ENCODE results near the gene B4GALT5.
A peak's percentile ranks its signal among the peaks of the same experiment; 100 is the strongest.
"Not testable (repeated sequence)": the region's sequence is repeated elsewhere in the genome, so short reads cannot be mapped to it uniquely, and the experiment has no call there.

B4GALT5 gene

DNA sequence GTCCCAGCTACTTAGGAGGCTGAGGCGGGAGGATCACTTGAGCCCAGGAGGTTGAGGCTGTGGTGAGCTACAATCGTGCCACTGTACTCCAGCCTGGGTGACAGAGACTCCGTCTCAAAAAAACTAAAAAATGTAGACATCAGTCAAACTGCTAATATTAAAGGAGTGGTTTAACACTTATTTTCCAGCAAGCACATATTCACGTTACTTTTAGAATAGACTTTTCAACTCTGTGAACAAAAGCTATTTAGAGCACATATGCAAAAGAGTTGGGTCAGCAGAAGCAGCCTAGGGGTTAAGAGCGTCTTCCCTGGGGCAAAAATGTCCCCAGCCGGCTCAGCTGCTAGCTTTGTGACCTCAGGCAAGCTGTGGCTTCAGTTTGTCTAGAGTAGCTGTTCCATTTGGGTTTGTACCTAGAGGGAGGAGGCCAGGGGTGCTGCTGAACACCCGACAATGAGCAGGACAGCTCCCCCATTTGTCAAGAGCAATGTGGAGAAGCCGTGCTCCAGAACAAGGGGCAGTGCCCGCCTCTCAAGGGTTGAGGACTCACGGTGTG lies 83.2 kb downstream of the B4GALT5 start:
- no peak for FAIRE-seq
- no peak for DNase-seq (ENCODE audit: low spot score)

DNA sequence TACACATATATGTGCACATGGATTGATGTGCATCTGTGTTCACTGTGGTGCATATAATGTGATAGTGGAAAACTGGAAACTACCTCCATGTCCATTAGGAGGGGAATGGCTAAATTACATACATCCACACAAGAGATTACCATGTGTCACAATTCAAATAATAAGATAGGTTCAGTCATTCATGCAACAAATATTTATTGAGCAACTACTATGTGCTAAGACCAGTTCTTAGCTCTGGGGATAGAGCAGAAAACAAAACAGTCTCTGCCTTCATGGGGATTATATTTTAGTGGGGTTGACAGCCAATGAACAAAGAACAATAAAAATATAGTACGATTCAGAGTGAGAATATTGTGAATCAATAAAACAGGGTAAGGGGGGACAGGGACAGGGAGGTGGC lies 84.1 kb downstream of the B4GALT5 start:
- FAIRE-seq = no peak
- no peak for DNase-seq (ENCODE audit: low spot score)

DNA sequence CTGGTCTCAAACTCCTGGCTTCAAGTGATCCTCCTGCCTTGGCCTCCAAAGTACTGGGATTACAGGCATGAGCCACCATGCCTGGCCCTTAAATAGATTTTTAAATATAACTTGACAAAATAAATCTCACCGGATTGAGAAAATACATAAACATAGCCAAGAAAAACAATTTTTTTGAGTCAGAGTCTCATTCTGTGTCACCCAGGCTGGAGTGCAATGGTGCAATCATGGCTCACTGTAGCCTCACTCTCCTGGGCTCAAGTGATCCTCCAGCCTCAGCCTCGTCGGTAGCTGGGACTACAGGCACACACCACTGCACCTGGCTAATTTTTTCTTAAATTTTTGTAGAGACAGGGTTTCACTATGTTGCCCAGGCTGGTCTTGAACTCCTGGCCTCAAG lies 85.4 kb downstream of the B4GALT5 start:
- not testable (repeated sequence) for FAIRE-seq; DNase-seq (ENCODE audit: low spot score)

- no peak for DNase-seq (ENCODE audit: low spot score)
- no peak for FAIRE-seq
Measured at GRCh38 chr20:49627329-49627761, 86.3 kb downstream of the B4GALT5 start.

DNA sequence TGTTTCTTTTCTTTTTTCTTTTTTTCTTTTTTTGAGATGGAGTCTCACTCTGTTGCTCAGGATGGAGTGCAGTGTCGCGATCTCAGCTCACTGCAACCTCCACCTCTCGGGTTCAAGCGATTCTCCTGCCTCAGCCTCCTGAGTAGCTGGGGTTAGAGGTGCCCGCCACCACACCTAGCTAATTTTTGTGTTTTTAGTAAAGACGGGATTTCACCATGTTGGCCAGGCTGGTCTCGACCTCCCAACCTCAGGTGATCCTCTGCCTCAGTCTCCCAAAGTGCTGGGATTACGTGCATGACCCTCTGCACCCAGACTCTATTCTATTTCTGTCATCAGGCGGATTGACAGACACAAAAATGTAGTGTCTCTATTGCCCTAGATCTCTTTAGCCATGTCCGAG lies 88.7 kb downstream of the B4GALT5 start:
- FAIRE-seq; DNase-seq (ENCODE audit: low spot score): not testable (repeated sequence)

GRCh38 chr20:49624317-49624716 lies 89.4 kb downstream of the B4GALT5 start:
- DNase-seq (ENCODE audit: low spot score) (no peak), FAIRE-seq (no peak)

- DNase-seq (ENCODE audit: low spot score) (no peak), FAIRE-seq (no peak)
Measured at GRCh38 chr20:49622243-49622642, 91.4 kb downstream of the B4GALT5 start.

DNA sequence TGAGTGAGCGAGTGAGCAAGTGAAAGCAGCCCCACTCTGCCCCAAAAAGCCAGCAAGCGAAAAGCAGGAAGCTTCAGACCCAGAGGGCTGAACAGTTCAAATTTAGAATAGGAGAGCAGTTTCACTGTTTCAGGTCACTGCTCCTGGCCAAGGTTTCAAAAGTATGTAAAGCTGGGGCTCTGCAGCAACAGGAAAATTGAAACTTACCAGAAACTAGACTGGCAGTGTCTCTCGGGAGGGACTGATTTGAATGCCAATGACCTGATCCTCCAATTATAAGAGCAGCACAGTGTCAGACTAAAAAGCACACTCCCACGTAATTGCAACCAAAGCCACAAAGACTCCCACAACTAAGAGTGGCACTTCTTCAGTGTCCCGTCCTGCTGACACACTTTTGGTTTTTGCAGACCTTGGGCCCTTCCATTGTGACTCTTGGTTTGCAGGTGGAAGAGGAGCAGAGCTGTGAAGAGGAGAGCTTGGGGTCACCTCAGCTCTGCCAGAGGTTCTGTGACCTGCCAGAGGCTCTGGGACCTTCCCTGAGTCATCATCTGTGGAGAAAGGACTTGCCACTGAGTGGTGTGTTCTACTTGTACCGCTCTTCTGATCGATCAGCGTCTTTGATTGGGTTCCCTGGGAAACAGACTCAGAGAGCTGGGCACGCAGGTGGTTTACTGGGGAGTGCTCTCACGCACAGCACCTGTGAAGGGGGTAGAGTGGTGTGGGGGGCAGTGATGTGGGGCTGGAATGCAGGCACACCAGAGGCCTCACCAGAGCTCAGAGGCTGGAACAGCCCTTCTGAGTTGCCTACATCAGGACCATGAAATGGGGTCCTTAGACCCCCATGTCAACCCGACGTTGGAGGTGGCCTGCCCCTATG lies 93.1 kb downstream of the B4GALT5 start:
- no peak for FAIRE-seq
- DNase-seq (ENCODE audit: low spot score) = no peak

GRCh38 chr20:49619113-49620048 lies 94.3 kb downstream of the B4GALT5 start:
- no peak for DNase-seq (ENCODE audit: low spot score)
- FAIRE-seq = peak; percentile 92

DNA sequence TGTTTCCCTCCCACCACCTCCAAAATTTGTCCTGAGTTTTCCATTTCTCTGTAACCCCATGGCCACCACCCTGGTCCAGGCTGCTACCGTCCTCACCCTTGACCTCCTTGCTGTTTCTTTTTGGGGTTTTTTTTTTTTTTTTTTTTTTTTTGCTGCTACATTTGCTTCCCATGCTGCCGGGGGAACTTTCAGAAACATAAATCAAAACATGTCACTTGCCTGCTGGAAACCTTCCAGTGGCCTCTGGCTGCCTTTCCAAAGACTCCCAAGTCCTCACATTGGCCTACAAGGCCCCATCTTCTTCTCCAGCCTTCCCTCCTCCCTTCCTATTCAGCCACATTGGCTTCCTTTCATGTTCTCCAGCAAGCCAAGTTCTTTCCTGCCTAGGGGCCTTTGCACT lies 95.4 kb downstream of the B4GALT5 start:
- FAIRE-seq = no peak
- no peak for DNase-seq (ENCODE audit: low spot score)

DNA sequence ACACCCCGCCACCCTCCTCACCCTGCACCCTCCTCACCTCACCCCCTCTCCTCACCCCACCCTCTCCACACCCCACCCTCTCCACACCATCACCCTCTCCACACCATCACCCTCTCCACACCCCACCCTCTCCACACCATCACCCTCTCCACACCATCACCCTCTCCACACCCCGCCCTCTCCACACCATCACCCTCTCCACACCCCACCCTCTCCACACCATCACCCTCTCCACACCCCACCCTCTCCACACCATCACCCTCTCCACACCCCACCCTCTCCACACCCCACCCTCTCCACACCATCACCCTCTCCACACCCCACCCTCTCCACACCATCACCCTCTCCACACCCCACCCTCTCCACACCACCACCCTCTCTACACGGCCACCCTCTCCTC lies 96.3 kb downstream of the B4GALT5 start:
- peak; percentile 98 for FAIRE-seq
- DNase-seq (ENCODE audit: low spot score) = not testable (repeated sequence)

GRCh38 chr20:49616154-49617007 lies 97.3 kb downstream of the B4GALT5 start:
- no peak for DNase-seq (ENCODE audit: low spot score)
- FAIRE-seq = no peak

- no peak for DNase-seq (ENCODE audit: low spot score)
- no peak for FAIRE-seq
Measured at GRCh38 chr20:49615401-49616153, 98.1 kb downstream of the B4GALT5 start.

GRCh38 chr20:49615051-49615400 lies 98.7 kb downstream of the B4GALT5 start:
- not testable (repeated sequence) for FAIRE-seq; DNase-seq (ENCODE audit: low spot score)

- DNase-seq (ENCODE audit: low spot score) = no peak
- FAIRE-seq = no peak
Measured at GRCh38 chr20:49614338-49615050, 99.2 kb downstream of the B4GALT5 start.

GRCh38 chr20:49612127-49612738 lies 101.4 kb downstream of the B4GALT5 start:
- FAIRE-seq (no peak), DNase-seq (ENCODE audit: low spot score) (no peak)

DNA sequence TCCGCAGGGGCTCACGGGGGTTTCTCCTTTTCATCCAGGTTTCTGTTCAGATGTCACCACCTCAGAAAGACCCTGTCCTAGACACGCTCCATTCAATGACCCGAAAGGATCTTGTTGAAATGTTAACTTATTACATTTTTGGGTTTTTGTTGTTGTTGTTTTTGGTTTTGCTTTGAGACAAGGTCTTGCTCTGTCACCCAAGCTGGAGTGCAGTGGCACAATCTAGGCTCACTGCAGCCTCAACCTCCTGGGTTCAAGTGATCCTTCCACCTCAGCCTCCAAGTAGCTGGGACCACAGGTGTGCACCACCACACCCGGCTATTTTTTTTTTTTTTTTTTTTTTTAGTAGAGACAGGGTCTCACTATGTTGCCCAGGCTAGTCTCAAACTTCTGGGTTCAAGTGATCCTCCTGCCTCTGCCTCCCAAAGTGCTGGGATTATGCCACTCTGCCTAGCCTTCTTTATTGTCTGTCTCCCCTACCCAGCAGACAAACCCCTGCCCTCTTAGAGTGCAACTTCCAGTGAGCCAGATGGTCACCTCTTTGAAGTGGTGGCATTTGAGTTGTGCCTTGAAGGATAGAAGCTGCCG lies 102.0 kb downstream of the B4GALT5 start:
- not testable (repeated sequence) for DNase-seq (ENCODE audit: low spot score); FAIRE-seq

DNA sequence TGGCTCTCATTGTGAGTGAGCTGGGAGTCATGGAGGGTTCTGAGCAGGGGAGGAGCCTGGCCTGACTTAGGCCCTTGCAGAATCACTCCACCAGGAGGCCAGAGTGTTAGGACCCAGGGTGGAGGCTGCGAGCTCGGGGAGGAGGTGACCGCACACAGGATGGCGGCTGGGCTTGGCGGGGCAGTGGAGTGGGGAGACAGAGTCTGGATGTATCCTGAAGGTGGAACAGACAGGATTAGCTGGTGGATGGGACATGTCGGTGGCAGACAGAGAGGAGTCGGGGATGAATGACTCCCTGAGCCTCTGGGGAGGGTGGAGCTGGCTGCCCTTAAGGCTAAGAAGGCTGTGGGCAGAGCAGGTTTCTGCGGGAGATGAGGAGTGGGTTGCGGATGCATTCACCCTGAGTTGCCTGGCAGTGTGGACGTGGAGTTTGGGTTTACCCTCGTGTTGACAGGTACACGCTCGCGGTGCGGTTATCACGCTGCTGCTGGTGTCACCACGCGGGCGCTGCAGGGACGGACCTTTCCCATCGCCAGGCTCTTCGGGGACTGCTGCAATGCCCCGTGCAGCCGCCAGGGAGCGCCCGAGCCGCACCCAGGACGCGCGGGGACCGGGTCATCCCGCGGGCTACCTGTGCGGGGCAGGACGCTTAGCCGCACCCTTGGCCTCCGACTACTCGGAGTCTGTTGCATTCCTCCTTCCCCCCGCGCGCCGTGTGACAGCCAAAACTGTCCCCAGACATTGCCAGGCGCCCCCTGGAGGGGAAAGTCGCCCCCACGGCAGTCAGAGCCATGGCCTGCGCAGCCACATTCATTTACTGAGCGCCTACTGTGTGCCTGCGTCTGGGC lies 102.8 kb downstream of the B4GALT5 start:
- no peak for FAIRE-seq
- DNase-seq (ENCODE audit: low spot score) = peak; percentile 95

Measured in urothelium cell line (cell line).